Pons (tissue), 1 donor: ENCODE measurements around the gene MINK1.

Source experiments
- DNase-seq: peaks from one replicate; pipeline ENCODE4 v3.0.0-alpha.2; 2016; ENCODE audit warnings: low spot score

MINK1 gene

GRCh38 chr17:4872786-4873185 is 39.6 kb downstream of the MINK1 start:
- peak; percentile 87 for DNase-seq

DNA sequence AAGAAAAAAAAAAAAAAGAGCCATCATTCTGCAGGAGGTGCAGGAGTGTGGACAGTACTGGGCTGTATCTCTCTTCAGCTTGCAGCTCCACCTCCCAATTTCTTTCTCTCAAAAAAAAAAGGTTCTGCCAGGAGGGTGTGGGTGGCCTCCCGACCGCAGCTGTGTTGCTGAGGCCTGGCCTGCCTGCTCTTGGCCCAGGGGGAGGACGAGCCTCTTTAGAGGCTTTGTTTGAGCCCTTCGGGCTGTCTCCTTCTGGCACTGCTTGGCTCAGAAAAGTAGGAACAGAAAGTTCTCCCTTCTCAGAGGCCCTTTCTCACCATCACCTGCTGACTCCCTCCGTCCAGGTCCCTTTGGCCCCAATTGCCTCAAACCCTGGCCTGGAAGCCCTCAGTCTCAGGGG is 43.9 kb downstream of the MINK1 start:
- DNase-seq, result peak; percentile 87

- DNase-seq, result no peak
These were observed 46.5 kb downstream of the MINK1 start for GRCh38 chr17:4879601-4880000.

DNA sequence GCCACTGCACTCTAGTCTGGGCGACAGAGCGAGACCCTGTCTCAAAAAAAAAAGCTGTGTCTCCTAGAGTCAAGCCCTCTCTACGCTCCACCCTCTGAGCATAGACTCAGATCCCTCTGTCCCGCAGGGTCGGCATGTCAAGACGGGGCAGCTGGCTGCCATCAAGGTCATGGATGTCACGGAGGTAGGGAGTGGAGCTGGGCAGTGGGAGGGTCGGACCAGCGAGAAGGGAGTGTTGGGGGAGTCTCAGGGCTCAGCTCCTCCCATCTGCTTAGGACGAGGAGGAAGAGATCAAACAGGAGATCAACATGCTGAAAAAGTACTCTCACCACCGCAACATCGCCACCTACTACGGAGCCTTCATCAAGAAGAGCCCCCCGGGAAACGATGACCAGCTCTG is 47.7 kb downstream of the MINK1 start:
- DNase-seq, result no peak

- peak; percentile 76 for DNase-seq
These were observed 48.8 kb downstream of the MINK1 start for GRCh38 chr17:4881761-4882555.

GRCh38 chr17:4884489-4884888 is 51.3 kb downstream of the MINK1 start:
- no peak for DNase-seq

GRCh38 chr17:4886830-4887229 is 53.7 kb downstream of the MINK1 start:
- no peak for DNase-seq

GRCh38 chr17:4887581-4887980 is 54.4 kb downstream of the MINK1 start:
- DNase-seq, result no peak

- DNase-seq, result no peak
These were observed 58.6 kb downstream of the MINK1 start for GRCh38 chr17:4891411-4892410.

DNA sequence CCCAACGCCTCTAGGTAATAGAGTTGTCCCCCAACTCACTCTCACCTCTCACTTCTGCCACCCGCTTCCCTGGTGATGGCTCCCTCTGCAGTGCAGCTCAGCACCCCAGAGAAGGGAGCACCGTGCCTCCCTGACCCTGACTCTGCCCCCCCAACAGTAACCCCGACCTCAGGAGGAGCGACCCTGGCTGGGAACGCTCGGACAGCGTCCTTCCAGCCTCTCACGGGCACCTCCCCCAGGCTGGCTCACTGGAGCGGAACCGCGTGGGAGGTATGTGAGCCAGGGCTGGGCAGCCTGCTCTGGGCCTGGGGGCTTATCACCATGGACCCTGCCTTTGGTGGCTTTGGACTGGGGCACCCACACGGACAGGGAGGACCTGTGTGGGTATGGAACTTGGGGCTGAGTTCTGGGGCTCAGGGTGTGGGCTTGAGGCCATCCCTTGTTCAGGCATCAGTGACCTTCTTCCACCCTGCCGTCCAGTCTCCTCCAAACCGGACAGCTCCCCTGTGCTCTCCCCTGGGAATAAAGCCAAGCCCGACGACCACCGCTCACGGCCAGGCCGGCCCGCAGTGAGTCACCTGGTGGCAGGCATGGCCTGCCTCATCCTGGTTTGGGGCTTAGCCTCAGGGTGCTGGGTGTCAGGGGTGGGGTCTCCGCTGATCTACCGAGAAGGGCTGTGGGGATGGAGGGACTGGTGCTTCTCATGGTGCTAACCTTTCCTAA is 59.5 kb downstream of the MINK1 start:
- no peak for DNase-seq

- no peak for DNase-seq
These were observed 60.1 kb downstream of the MINK1 start for GRCh38 chr17:4893272-4893671.

DNA sequence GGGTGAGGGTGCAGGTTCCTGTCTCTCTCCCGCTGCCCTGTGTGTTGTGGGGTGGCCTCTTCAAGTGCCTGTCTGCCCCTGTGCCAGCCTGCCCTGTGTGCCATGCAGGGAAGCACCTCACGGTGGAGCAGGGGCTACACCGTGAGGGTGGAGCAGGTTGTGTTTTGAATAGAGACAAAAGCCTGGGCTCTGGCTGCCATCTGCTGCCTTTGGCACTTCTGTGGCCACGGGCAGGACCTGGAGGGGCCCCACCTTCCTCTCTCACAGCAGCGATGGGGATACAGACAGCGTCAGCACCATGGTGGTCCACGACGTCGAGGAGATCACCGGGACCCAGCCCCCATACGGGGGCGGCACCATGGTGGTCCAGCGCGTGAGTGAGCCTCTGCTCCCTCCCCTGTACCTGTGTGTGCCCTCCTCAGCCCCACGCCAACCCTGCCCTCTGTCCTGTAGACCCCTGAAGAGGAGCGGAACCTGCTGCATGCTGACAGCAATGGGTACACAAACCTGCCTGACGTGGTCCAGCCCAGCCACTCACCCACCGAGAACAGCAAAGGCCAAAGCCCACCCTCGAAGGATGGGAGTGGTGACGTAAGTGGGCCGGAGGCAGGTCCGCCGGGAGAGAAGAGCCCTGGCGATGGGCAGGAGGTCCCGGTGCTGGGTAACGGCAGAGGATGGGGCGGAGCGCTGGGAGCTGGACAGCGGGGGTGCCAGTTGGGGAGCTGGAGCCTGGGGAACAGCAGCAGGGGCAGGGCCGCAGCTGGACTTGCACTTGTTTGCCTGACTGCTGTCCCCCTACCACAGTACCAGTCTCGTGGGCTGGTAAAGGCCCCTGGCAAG is 60.8 kb downstream of the MINK1 start:
- DNase-seq, result no peak

DNA sequence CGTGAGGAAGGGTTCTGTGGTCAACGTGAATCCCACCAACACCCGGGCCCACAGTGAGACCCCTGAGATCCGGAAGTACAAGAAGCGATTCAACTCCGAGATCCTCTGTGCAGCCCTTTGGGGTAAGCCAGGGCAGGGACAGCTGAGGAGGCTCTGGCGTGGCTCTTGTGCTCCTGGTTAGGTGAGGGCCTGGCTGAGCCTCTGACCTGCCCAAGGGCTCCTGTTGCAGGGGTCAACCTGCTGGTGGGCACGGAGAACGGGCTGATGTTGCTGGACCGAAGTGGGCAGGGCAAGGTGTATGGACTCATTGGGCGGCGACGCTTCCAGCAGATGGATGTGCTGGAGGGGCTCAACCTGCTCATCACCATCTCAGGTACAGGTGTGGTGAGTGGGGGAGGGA is 62.0 kb downstream of the MINK1 start:
- DNase-seq, result no peak

DNA sequence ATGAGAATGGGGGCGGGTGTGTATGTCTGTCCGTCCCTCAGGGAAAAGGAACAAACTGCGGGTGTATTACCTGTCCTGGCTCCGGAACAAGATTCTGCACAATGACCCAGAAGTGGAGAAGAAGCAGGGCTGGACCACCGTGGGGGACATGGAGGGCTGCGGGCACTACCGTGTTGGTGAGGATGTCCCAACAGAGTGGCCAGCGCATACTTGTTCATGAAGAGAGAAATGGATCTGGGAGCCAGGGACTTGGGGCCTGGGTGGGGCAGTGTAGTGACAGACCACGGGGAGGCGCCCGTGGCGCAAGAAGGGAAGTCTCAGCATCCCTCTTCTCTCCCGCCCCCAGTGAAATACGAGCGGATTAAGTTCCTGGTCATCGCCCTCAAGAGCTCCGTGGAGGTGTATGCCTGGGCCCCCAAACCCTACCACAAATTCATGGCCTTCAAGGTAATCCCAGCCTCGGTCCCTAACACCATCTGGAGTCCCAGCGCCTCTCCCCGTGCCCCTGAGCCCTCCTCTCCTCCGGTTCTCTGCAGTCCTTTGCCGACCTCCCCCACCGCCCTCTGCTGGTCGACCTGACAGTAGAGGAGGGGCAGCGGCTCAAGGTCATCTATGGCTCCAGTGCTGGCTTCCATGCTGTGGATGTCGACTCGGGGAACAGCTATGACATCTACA is 62.7 kb downstream of the MINK1 start:
- no peak for DNase-seq

GRCh38 chr17:4896332-4897197 is 63.4 kb downstream of the MINK1 start:
- no peak for DNase-seq

- no peak for DNase-seq
These were observed 64.1 kb downstream of the MINK1 start for GRCh38 chr17:4897198-4897687.

- DNase-seq, result no peak
These were observed 64.6 kb downstream of the MINK1 start for GRCh38 chr17:4897785-4898184.

GRCh38 chr17:4898351-4898750 is 65.2 kb downstream of the MINK1 start:
- DNase-seq, result no peak

DNA sequence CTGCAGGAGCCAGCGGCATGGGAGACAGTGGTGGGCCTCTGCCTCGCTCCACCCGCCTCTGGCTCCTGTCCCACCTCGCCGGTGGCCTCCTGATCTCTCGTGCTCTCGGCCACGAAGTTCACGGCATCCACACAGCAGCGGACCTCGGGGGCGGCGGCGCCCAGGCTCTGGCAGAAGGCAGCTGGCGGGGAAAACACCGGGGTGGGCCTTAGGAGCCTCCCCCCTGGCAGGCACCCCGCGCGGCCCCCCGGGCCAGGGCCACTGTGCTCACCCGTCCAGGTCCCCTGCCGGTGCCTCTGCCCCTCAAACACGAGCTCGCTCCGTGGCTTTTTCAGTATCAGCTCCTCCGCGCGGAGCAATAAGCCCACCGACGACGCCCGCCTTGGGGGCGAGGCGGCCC is 65.8 kb downstream of the MINK1 start:
- DNase-seq, result no peak
